ENCODE results near the gene FAM171A2.

FAM171A2 gene

DNA sequence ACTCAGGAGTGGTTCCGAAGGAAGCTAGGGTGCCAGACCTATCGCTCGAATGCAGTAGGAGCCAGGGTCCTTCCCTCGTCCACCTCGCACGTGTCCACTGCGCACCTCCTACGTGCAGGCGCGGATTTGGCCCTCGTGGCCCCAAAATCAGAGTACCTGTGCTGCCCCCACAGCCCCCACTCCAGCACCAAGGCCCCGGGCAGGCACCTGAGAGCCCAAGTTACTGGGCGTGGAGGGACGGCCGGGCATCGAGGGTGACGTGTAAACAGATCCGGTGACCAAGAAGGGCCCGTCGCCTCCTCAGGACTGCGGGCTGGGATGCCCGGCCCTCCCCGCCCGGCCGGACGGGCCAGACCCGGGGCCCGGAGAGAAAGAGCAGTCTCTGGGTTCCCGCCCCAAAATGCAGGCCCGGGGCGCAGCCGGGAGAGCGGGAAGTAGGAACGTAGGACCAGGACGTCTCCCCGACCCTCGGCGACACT, 39.5 kb downstream of the FAM171A2 start:
- DNase-seq (ENCODE audit: extremely low read depth in 1 of 2, low read depth in 1 of 2), result no peak

- no peak for DNase-seq (ENCODE audit: extremely low read depth in 1 of 2, low read depth in 1 of 2)
Observed at GRCh38 chr17:44323359-44324091, 40.1 kb downstream of the FAM171A2 start.

DNA sequence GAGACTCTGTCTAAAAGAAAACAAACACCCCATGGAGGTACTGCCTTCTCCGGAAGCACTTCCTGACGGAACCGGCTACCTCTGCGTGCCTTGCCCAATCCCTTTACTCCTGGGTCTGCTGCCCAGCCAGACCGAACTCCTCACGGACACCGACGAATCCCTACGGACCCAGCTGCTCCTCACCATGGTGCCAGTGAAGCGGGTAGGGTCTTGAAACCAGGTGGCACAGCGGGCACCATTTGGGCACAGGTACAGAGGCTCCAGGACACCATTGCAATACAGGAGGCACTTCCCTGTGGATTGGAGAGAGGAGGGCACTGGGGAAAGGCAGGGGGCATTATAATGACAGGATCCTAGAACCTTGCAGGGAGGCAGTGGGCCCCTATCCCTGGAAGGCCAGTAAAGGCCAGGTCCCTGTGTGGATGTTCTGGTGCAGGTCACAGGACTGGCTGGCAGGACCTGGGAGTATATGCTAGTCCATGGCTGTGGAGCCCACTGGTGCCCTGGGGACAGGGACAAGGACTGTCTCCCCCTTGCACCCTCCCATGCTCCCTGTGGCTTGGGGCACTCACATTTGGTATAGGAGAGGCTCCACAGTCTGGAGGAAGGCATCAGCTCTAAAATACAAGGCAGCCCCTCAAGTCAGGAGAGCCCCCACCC, 41.3 kb downstream of the FAM171A2 start:
- DNase-seq (ENCODE audit: extremely low read depth in 1 of 2, low read depth in 1 of 2), result no peak

DNA sequence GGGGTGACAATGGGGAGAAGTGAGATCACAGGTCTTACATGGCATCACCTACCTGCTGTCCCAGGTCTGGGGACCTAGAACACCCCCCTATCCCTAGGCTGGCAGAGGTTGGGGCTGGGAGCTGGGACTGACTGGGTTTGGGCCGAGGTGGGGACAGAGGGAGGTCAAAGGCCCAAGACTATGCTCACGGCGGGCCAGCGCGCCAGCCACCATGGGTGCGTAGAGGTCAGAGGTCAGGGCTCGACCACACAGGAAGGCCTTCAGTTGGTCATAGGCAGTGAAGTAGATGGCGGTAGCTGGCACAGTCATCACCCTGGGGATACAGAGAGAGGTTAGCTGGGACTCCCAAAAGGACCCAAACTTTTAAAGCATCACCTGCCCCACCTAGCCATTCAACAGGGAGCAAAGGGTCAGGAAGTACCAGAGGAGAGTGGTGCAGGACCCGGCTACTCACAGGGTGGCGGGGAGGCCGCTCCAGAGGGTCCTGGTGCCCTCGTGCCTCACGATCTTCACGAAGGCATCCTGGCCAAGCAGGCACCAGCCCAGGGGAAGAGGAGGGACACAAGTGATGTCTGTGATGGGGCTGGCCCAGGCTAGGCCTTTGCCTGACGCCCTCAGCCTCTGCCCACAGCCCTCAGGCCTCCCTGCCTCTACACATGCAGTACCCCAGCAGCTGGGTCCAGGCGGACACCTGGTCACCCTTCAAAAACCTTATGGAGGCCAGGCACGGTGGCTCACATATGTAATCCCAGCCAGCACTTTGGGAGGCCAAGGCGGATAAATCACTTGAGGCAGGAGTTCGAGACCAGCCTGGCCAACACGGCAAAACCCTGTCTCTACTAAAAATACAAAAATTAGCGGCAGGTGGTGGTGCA, 42.2 kb downstream of the FAM171A2 start:
- DNase-seq (ENCODE audit: extremely low read depth in 1 of 2, low read depth in 1 of 2), result no peak

- no peak for DNase-seq (ENCODE audit: extremely low read depth in 1 of 2, low read depth in 1 of 2)
Observed at GRCh38 chr17:44320066-44320465, 43.6 kb downstream of the FAM171A2 start.

DNA sequence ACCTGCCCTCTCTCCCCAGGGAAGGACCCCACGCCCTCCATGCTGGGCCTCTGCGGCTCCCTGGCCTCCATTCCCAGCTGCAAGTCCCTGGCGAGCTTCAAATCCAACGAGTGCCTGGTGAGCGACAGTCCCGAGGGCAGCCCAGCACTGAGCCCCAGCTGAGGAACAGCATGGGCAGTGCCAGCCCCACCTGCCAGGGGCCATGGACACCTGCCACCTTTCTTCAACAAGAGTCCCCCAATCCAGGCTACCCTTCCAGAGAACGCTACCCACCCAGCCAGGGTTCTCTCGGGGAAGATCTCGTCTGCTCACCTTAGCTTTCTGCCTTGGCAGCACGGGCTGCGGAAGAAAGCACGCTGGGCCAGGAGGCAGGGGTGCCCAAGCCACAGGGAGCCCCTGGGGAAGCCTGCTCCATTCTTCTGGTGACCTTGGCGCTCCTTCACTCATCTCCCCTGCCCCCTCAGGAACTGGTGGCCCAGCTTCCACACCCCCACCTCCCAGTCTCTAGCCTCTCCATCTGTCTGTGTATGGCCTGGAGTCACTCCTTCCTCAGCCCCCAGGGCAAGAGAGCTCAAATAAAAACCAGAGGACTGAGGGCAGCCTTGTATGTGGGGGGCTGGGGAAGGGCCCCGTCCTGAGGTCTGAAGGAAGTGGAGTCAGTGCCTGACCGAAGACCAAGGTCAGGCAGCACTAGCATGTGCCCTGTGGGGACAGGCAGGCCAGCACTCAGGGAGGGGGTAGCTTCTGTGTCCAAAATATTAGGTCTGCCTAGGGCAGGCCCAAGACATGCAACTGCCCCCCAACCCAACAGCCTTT, 45.4 kb downstream of the FAM171A2 start:
- DNase-seq (ENCODE audit: extremely low read depth in 1 of 2, low read depth in 1 of 2), result no peak

DNA sequence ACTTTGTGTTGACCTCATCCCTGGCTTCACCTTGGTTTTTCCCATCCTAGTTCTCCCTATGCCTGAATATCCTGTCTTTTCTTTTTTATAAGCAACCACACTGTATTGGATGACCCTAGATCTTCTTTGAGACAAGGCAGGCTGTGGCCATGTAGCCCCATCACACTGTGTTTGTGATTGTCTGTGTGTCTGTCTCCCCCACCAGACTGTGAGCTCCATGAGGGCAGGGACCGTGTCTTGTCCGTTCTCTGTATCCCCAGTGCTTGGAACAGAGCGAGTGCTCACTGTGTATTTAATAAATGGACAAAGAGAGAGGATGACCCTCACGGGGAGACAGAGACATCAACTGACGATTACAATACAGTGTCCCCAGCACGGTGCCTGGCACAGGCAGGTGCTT, 46.1 kb downstream of the FAM171A2 start:
- DNase-seq (ENCODE audit: extremely low read depth in 1 of 2, low read depth in 1 of 2), result no peak

GRCh38 chr17:44315760-44316731, 47.6 kb downstream of the FAM171A2 start:
- DNase-seq (ENCODE audit: extremely low read depth in 1 of 2, low read depth in 1 of 2), result no peak

GRCh38 chr17:44314869-44315661, 48.6 kb downstream of the FAM171A2 start:
- DNase-seq (ENCODE audit: extremely low read depth in 1 of 2, low read depth in 1 of 2), result no peak

- DNase-seq (ENCODE audit: extremely low read depth in 1 of 2, low read depth in 1 of 2), result no peak
Observed at GRCh38 chr17:44314524-44314868, 49.2 kb downstream of the FAM171A2 start.

DNA sequence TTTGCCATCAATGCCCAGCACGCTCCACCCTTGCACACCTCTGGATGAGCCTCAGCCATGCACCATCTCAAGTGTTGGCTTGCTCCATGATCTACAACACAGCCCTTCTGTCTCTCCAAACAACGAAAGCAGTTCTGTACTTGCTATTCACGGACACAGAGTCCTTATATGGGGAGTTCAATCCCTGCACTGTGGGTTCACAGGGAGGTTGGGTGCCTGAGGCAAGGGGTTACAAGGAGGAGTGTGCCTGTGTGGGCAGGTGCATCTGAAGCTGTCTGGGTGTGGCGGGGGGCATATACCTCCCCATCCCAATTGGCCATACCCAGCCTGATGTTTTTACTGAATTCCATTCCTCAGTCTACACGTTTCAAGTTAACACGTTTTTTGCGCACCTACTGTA, 49.6 kb downstream of the FAM171A2 start:
- no peak for DNase-seq (ENCODE audit: extremely low read depth in 1 of 2, low read depth in 1 of 2)

GRCh38 chr17:44312396-44313104, 51.1 kb downstream of the FAM171A2 start:
- no peak for DNase-seq (ENCODE audit: extremely low read depth in 1 of 2, low read depth in 1 of 2)

GRCh38 chr17:44311562-44312181, 52.0 kb downstream of the FAM171A2 start:
- no peak for DNase-seq (ENCODE audit: extremely low read depth in 1 of 2, low read depth in 1 of 2)

DNA sequence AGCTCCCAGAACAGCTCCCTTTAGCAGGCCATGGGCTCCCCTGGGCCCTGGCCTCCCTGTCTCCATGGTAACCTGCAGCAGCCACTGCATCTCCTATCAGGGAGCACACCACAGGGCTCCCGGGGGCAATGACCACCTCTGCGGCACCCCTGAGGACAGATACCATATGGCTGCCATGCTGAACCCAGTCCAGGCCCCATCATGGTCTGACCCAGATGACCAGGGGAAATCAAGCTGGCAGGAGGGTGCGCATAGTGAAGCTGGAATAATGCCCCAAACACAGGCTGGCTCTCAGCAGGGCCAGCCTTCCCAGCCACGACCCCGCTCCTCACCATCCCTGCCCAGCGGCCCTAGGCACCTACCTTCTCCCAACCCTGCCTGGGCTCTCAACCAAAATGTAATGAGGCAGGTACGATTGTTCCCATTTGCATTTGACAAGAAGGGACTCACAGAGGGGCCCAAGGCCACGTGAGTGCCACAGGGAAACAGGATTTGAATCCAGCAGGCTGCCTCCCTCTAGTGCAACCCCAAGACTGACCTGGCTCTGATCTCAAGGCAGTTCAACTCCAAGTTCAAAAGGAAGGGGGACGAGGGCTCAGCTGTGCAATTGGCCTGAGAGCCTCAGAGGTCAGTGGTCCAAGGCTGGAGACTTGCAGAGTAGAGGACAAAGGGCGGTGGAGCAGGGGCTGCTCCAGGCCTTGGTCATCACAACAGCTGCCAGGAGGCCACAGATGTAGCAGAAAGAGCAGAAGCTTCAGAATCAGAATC, 52.9 kb downstream of the FAM171A2 start:
- no peak for DNase-seq (ENCODE audit: extremely low read depth in 1 of 2, low read depth in 1 of 2)

DNA sequence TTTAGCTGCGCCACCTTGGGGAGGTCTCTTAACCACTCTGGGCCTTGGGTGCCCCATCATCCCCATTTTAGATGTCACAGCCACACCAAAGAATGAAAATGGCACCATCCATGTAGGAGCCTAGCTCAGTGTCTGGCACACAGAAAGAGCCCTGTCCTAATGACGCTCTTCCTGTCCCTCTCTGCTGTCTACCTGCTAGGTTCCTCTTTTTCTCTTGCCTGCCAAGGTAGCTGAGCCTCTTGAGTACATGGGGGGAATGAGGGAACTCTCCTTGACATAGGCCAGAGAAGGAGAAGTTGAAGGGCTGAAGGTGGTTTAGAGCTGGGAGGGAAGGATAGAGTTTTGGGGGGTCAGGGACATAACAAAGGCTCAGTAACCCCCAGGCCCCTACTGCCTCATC, 53.5 kb downstream of the FAM171A2 start:
- DNase-seq (ENCODE audit: extremely low read depth in 1 of 2, low read depth in 1 of 2), result no peak

- DNase-seq (ENCODE audit: extremely low read depth in 1 of 2, low read depth in 1 of 2), result no peak
Observed at GRCh38 chr17:44309472-44309871, 54.2 kb downstream of the FAM171A2 start.

DNA sequence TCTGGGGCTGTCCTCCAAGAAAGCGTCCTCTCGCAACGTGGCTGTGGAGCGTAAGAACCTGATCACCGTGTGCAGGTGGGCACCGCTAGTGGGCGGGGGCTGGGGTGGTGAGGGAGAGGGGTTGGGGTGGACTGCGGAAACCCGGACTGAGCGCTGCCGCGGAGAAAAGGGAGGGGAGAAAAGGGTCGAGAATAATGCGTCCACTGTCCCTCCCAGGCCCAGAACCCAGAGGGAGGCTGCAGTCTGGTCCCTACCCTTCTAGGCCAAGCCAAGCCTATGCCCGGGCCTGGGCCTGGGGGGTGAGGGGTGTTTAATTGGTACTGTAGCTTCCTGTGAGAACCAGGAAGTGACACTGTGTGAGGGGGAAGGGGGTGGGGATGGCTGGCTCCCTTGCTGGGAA, 54.8 kb downstream of the FAM171A2 start:
- no peak for DNase-seq (ENCODE audit: extremely low read depth in 1 of 2, low read depth in 1 of 2)
